ENCODE measurements around the gene CCDC171. TPM values are rescaled to one million over a fixed set of nuclear protein-coding genes. Genes with fewer than 3 reads are reported as not detected.

CCDC171 gene
- total and polyA plus RNA-seq, 4 donors = 0.13 to 1.1 (median 0.43) TPM

GRCh38 chr9:15782106-15782505 is 229.3 kb downstream of the CCDC171 start:
- no peak overlapping the region for H3K9ac ChIP-seq (ENCODE audit: low read depth in 1 of 2, low read length in 2 of 2)
- H3K27ac ChIP-seq (ENCODE audit: low read depth in 1 of 2, low read length in 2 of 2) = no peak overlapping the region
- TF ChIP-seq REST (IDR thresholded peaks at IDR 0.05) = no peak
- TF ChIP-seq JUND (IDR thresholded peaks at IDR 0.05) = no peak
- TF ChIP-seq EGR1 (IDR thresholded peaks at IDR 0.05; ENCODE audit: low read depth in 2 of 2) = no peak
- TF ChIP-seq FOXA2 (IDR thresholded peaks at IDR 0.05) = no peak
- no peak for TF ChIP-seq HNF4G (IDR thresholded peaks at IDR 0.05)
- no peak for TF ChIP-seq NR2F2 (IDR thresholded peaks at IDR 0.05)
- no peak for TF ChIP-seq CTCF (IDR thresholded peaks at IDR 0.05; ENCODE audit: low read depth, low read length, missing input control)
- no peak for TF ChIP-seq FOXA1 (IDR thresholded peaks at IDR 0.05)
- TF ChIP-seq, protein P1, sequence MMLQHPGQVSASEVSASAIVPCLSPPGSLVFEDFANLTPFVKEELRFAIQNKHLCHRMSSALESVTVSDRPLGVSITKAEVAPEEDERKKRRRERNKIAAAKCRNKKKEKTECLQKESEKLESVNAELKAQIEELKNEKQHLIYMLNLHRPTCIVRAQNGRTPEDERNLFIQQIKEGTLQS (IDR thresholded peaks at IDR 0.05) = no peak
- no peak for TF ChIP-seq YY1 (IDR thresholded peaks at IDR 0.05)
- no peak for TF ChIP-seq RAD21 (IDR thresholded peaks at IDR 0.05)
- TF ChIP-seq ZBTB33 (IDR thresholded peaks at IDR 0.05) = no peak
- no peak for TF ChIP-seq RXRA (IDR thresholded peaks at IDR 0.05)
- TF ChIP-seq TAF1 (conservative IDR thresholded peaks at IDR 0.05) = no peak
- TF ChIP-seq MAX (IDR thresholded peaks at IDR 0.05) = no peak
- TF ChIP-seq SP1 (IDR thresholded peaks at IDR 0.05) = no peak
- TF ChIP-seq GABPA (IDR thresholded peaks at IDR 0.05 in 1 of 2, conservative IDR thresholded peaks at IDR 0.05 in 1 of 2) = no peak
- H3K36me3 ChIP-seq (ENCODE audit: control insufficient read depth in 4 of 4, insufficient read depth in 3 of 4, low read depth in 1 of 4, low read length in 3 of 4) = no peaks in the 10 kb centered on the region
- H3K9me3 ChIP-seq (ENCODE audit: control insufficient read depth in 4 of 4, low read length in 3 of 4) = no peaks in the 10 kb centered on the region
- no peak for DNase-seq (ENCODE audit: low spot score)
- no peak overlapping the region for H3K4me3 ChIP-seq (ENCODE audit: low read depth in 1 of 3, low read length in 3 of 3)
- H3K4me1 ChIP-seq (ENCODE audit: control insufficient read depth in 4 of 4, insufficient read depth in 4 of 4, low read length in 3 of 4) = no peaks in the 10 kb centered on the region
- no peaks in the 10 kb centered on the region for H3K27me3 ChIP-seq (ENCODE audit: control insufficient read depth in 4 of 4, insufficient read depth in 4 of 4, low read length in 3 of 4)
- WGBS = 86% methylated on average over 5 of the region's 5 CpGs

DNA sequence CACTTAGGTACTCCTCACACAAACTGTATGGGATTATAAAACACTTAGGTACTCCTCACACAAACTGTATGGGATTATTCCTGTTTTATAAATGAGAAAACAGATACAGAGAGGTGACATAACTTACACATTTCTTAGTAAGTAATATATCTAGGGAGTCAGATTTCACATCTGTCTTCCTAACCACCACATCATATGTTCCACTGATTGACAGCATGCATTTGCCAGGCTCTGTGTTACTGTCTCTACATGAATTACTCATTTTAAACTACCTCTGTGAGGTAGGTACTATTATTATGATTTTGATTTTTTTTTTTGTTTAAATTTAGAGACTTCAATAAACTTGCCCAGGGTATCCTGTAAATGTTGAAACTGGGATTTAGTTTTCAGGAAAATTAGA is 232.7 kb downstream of the CCDC171 start:
- no peak overlapping the region for H3K9ac ChIP-seq (ENCODE audit: low read depth in 1 of 2, low read length in 2 of 2)
- H3K27ac ChIP-seq (ENCODE audit: low read depth in 1 of 2, low read length in 2 of 2) = no peak overlapping the region
- H3K4me1 ChIP-seq (ENCODE audit: control insufficient read depth in 4 of 4, insufficient read depth in 4 of 4, low read length in 3 of 4) = no peaks in the 10 kb centered on the region
- H3K27me3 ChIP-seq (ENCODE audit: control insufficient read depth in 4 of 4, insufficient read depth in 4 of 4, low read length in 3 of 4) = no peaks in the 10 kb centered on the region
- H3K4me3 ChIP-seq (ENCODE audit: low read depth in 1 of 3, low read length in 3 of 3) = no peak overlapping the region
- no peak for DNase-seq (ENCODE audit: low spot score)
- no peaks in the 10 kb centered on the region for H3K36me3 ChIP-seq (ENCODE audit: control insufficient read depth in 4 of 4, insufficient read depth in 3 of 4, low read depth in 1 of 4, low read length in 3 of 4)
- no peaks in the 10 kb centered on the region for H3K9me3 ChIP-seq (ENCODE audit: control insufficient read depth in 4 of 4, low read length in 3 of 4)
- TF ChIP-seq EGR1 (IDR thresholded peaks at IDR 0.05; ENCODE audit: low read depth in 2 of 2) (no peak), RAD21 (IDR thresholded peaks at IDR 0.05) (no peak), JUND (IDR thresholded peaks at IDR 0.05) (no peak), HNF4G (IDR thresholded peaks at IDR 0.05) (no peak), REST (IDR thresholded peaks at IDR 0.05) (no peak), NR2F2 (IDR thresholded peaks at IDR 0.05) (no peak), YY1 (IDR thresholded peaks at IDR 0.05) (no peak), GABPA (IDR thresholded peaks at IDR 0.05 in 1 of 2, conservative IDR thresholded peaks at IDR 0.05 in 1 of 2) (no peak), ZBTB33 (IDR thresholded peaks at IDR 0.05) (no peak), FOXA1 (IDR thresholded peaks at IDR 0.05) (no peak), TAF1 (conservative IDR thresholded peaks at IDR 0.05) (no peak), RXRA (IDR thresholded peaks at IDR 0.05) (no peak)

All from liver (tissue), 9 donors.